SIG-M5 treated with dmso at 0.1 percent for 504 hours (cell line): ENCODE data around the gene PODXL2.
"Not testable (repeated sequence)": the region's sequence is repeated elsewhere in the genome, so short reads cannot be mapped to it uniquely, and the experiment has no call there.

Source experiments
- DNase-seq: peaks from one replicate; lab custom pipeline; 2025; ENCODE audit not compliant: unreplicated experiment; lab: John Stamatoyannopoulos, UW

Gene PODXL2

DNA sequence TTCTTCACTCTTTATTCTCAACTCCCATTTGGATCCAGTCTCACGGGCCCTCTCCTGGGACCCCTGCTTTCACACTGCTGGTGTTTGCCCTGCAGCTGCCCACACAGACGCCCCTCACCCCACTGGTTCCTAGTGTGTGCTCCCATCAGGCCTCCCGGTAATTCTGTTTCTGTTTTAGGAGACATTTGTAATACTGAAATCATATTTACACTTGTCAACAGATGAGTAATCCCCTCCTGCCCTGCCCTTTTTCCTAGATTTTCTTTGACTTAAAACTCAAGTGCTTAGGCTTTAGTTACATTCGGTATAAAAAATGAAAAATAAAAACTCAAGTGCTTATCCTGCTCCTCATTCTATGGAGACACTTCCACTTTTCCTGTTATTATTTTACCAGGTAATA, 25.4 kb downstream of the PODXL2 start:
- DNase-seq: no peak

DNA sequence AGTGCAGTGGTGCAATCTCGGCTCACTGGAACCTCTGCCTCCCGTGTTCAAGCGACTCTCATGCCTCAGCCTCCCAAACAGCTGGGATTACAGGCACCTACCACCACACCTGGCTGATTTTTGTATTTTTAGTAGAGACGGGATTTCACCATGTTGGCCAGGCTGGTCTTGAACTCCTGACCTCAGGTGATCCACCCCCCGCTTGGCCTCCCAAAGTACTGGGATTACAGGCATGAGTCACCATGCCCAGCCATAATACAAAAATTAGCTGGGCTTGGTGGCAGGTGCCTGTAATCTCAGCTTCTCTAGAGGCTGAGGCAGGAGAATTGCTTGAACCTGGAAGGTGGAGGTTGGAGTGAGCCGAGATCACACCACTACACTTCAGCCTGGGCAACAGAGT, 26.0 kb downstream of the PODXL2 start:
- DNase-seq: not testable (repeated sequence)

DNA sequence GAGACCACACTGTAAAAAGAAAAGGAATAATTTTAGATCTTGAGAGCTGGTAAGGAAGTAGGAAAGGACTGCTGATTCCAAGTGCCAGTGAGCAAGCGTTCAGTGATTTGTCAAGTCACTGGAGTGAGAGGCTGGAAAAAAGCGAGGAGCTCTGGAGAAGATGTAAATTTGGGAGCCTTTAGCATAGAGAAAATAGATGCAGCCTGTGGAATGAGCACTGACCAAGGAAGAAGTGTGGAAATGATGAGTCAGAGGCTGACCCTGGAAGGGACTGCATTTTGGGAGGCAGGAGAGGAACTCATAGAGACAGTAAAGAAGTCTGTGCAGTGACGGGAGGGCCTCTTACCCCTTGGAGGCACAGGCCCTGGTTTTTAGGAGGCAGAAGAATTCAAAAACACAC, 26.7 kb downstream of the PODXL2 start:
- no peak for DNase-seq

DNA sequence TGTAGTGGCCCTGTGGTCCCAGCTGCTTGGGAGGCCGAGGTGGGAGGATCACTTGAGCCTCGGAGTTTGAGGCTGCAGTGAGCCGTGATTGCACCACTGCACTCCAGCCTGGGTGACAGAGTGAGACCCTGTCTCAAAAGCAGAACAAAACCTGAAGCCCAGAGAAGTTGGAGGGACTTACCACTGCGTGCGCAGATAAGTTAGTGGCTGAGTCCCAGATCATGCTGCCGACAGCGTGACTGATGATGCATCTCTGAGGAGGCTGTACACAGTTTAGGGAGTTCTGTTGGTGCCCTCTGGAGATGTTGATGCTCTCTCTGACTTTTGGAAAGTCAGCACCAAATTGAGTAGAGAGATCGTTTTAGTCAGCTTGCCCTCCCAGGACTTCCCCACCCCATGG, 27.9 kb downstream of the PODXL2 start:
- DNase-seq: no peak

DNA sequence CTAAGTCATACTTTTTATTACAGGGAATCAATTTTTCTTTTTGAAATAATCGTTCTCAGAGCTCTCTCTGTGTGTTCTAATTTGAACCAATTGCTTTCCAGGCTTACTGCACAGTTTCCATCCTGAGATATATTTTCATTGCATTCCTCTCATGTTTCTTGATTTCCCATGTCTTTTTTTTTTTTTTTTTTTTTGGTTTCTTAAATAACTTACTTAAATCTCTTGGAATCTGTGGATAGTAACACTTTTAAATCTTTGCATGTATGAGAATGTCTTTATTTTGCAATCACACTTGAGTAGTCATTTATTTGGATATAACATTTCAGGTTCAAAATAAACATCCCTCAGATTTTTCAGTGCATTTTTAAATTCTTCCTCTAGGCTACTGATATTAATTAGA, 29.2 kb downstream of the PODXL2 start:
- DNase-seq: no peak

DNA sequence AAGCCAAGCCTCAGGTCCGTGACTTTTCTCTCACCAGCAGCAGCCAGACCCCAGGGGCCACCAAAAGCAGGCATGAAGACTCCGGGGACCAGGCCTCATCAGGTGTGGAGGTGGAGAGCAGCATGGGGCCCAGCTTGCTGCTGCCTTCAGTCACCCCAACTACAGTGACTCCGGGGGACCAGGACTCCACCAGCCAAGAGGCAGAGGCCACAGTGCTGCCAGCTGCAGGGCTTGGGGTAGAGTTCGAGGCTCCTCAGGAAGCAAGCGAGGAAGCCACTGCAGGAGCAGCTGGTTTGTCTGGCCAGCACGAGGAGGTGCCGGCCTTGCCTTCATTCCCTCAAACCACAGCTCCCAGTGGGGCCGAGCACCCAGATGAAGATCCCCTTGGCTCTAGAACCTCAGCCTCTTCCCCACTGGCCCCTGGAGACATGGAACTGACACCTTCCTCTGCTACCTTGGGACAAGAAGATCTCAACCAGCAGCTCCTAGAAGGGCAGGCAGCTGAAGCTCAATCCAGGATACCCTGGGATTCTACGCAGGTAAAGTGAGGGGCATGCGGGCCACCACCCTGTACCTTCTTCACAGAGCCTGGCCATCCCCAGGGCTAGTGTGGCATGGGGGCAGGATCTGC, 31.8 kb downstream of the PODXL2 start:
- no peak for DNase-seq

DNA sequence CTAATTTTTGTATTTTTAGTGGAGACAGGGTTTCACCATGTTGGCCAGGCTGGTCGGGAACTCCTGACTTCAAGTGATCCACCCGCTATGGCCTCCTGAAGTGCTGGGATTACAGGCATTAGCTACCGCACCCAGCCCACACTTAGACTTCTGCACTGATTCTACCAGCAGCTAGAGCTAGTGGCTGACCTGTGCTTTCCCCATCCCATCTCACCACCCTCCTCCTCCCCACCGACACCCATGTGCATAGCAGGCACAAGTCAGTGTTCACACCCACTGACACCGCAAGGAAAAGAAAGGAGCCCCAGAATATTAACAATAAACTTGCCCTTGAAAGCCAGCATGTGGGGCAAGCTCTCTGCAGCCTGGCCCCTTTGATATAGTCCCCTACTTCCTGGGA, 32.6 kb downstream of the PODXL2 start:
- no peak for DNase-seq

DNA sequence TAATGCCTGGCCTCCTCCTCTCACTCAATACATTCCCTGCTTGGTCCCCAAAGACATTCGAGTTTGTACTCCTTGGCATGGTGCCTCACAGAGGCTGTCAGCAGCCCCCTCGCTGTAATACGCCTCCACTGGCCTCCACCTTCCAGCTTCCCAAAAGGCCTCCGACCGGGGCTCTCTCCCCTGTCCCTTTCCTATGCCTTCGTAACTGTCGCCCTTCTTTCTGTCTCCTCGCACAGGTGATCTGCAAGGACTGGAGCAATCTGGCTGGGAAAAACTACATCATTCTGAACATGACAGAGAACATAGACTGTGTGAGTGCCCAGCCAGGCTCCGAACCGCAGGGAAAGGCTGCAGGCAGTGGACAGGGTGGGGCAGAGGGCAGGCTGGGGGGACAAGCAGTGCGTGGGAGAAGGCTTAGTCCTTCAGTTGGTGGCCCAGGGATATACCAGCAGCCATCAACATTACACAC, 33.0 kb downstream of the PODXL2 start:
- DNase-seq: no peak

DNA sequence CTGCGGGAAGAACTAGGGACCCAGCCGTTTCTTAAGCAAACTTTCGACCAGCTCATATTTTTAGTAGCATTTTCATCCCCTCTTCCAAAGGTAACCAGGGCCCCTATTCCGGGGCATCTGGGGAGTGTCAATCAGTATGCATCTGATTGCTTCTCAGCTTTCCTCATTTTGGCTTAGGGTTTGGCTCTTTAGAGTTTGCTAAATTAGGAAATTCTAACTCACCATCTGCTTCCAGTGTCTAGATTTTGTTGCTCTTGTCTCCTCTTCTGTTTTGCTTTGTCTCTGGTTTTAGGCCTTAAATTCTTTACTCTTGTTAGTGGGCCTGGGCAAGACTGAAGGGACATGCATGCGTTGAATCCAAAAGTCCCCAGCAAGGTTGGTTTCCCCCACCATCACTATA, 34.2 kb downstream of the PODXL2 start:
- no peak for DNase-seq

DNA sequence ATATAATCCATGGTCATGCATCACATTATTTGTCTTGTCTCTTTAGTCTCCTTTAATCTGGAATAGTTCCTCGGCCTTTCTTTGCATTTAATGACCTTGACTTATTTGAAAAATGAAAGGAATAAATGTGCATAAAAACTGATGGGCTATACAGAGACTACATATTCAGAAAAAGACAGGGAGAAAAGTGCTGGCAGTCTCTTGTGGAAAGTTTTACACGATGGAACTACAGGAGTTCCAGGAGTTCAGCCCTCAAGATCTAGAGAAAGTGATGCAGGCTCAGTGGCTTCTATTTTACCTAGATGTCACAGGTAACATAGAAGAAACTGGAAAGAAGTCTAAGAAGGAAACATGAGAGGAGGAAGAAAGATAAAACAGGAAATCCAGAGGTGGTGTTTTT, 36.2 kb downstream of the PODXL2 start:
- DNase-seq: no peak

DNA sequence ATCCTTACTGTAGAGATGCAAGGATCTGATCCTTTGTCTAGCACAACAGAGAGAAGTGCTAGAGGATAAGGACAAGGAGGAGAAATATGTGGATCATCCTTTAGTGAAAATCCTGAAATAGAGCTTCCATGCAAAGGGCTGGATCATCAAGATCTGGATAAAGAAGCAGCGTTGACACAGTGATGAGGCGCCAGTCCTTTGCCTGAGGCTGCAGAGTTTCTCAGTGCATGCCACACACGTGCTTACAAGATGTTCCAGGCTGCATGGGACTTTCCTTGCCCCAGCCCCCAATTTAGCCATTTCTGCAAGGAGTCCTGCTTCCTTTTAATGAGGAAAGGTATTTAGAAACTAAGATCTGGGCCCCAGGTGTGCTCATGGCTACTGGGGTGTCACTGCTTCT, 36.6 kb downstream of the PODXL2 start:
- DNase-seq: no peak

DNA sequence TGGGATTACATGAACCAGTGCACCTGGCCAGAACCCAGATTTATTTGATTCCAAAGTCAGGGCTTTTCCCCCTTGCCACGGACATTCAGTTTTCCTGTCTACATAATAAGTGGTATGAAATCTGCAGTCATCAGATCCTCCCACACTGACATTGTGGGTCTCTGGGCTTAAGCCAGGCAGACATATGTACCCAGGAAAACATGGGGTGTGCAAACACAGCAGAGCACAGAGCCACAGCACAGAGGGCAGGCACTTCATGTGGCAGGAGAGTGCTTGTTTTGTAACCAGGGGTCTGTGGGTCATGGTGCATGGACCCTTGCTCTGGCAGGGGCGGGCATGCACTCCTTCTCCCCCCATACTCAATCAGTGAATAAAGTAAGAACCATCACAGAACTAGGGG, 37.7 kb downstream of the PODXL2 start:
- no peak for DNase-seq

DNA sequence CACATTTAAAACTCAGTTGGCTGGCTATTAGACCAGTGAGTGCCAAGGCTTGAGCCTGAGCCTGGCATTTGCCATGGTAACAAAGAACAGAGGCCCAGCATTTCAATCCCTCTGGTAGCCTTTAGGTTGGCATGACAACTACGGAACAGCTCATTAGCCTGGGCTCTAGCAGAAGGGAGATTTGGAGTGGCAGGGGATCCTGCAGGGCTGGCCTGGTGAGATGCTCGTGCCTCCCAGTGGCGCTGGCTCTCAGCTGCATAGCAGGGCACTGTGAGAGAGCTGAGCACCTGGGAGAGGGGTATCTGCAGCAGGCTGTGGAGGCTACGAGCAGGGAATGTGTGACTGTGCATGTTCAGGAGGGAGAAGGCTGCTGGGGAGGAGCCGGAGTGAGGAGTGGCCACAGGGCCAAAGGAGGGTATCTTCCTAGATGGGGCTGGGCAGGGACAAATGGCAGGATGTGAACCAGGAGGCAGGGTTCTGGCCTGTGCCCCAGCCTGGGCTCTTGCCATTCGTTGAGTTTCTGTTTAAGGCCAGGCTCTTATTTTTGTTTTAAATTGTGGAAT, 38.2 kb downstream of the PODXL2 start:
- DNase-seq: no peak

DNA sequence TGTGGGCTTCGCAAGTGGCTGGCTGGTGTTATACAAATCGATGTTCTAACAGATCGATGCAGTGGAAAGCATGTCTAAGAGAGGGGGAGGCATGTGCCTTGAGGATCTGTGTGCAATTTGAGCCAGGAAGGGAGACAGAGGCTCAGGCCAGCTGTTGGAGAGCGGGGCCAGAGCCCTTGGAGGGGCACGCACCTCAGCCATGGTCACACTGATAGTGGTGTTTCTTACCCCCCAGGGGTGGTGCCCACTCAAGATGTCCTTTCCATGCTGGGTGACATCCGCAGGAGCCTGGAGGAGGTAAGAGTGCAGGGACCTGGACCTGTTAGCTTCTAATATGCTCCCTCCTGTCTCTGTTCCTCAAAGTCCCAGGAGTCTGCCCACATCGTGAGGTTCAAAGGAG, 39.9 kb downstream of the PODXL2 start:
- no peak for DNase-seq

DNA sequence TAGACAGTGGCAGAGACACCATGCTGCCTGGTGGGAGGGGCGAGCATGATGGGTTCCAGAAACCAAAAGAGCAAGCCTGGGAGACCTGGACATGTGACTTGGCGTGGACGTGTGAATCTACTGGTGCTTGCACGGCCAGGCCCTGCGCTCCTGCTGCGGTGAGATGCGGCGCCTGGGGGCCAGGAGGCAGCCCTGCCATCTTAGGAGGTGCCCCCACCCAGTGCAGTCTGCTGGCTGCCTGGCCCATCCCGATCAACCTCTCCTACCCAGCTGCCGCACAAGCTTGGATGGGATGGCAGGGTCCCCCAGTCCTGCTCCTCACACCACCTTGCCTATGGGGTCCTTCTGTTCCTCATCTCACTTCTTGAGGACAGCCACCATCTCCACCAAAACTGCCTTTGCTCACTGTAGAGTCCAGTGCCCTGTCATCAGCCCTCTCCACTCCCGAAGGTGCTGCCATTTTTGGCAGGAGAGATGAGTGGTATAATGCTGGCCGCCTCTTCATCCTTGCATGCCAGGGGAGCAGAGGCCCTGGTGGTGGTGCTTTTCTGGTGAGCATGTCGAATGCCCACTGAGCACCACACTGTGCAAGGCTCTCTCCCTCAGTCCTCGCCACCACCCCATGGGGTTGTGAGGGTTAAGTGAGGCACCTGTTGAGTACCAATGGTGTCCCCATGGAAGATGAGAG, 40.7 kb downstream of the PODXL2 start:
- no peak for DNase-seq

DNA sequence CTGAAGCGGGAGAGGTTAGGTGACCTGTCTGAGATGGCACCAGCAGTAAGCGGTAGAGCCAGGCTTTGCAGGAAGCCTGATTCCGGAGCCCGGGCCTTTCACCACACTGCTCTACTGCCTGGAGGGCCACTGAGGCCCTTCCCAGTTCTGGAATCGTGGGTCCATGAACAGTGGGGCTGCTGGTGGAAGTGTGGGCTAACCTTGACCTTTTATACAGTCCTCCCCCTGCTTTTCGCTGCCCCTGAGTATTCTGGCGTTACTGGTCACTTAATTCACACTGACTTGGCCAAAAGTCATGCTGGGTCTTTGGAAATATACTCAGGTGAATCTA, 41.2 kb downstream of the PODXL2 start:
- no peak for DNase-seq

DNA sequence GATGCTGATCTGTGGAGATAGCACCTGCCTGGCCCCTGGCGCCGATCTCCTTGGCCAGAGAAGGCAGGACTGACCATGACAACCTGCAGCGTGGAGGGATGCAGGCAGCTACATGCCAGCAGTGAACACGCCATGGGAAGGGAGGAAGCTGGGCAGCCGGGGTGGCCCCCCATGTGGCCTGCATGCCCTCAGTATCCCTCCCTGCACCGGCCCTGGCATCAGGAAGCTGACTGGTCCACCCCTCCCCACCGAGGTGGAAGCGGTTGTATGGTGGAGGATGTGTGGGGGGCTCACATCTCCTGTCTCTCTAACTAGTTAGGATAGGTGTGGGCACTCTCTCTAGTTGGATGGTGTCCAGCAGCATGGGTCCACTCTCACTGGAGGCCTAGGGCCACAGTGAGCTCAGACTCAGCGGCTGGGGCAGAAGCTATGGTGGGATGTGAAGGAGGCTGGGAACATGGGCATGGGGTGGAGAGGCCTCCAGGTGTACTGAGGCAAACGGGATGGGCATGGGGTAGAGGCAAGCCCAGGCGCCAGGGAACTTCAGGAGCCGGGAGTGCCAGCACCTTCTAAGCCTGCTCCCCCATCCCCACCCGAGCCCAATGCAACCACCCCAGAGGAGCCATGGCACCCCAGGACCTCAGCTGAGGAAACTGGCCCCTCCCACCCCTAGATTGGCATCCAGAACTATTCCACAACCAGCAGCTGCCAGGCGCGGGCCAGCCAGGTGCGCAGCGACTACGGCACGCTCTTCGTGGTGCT, 42.0 kb downstream of the PODXL2 start:
- no peak for DNase-seq

DNA sequence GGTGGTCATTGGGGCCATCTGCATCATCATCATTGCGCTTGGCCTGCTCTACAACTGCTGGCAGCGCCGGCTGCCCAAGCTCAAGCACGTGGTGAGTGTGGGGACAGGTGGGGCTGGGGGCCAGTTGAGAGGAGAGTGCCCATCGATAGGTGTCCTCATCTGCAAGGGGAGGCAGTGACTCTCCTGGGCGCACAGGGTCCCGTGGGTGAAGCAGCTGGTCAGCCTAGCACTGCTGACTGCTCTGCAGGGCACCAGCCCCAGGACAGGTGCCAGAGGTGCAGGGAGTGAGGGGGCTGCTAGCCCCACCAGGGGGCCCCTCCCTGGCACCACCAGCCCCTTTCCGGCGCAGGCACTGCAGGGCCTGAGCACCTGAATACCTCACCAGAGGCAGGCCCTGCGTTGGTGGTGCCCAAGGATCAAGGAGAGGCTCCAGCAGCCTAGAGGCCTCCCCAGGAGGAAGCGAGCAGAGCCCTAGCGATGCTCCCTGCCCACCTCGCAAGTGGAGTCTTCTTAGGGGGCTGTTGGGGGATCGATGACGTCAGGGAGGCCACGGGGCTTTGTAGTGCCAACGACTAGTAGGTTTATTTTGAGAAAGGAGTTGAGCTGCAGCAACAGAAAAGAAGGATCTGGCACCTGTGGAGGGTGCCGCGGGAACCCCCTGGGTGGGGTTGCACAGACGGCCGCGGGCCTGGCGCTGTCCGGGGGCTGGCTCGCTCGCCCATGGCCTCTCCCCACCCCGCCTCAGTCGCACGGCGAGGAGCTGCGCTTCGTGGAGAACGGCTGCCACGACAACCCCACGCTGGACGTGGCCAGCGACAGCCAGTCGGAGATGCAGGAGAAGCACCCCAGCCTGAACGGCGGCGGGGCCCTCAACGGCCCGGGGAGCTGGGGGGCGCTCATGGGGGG, 42.8 kb downstream of the PODXL2 start:
- DNase-seq: no peak

DNA sequence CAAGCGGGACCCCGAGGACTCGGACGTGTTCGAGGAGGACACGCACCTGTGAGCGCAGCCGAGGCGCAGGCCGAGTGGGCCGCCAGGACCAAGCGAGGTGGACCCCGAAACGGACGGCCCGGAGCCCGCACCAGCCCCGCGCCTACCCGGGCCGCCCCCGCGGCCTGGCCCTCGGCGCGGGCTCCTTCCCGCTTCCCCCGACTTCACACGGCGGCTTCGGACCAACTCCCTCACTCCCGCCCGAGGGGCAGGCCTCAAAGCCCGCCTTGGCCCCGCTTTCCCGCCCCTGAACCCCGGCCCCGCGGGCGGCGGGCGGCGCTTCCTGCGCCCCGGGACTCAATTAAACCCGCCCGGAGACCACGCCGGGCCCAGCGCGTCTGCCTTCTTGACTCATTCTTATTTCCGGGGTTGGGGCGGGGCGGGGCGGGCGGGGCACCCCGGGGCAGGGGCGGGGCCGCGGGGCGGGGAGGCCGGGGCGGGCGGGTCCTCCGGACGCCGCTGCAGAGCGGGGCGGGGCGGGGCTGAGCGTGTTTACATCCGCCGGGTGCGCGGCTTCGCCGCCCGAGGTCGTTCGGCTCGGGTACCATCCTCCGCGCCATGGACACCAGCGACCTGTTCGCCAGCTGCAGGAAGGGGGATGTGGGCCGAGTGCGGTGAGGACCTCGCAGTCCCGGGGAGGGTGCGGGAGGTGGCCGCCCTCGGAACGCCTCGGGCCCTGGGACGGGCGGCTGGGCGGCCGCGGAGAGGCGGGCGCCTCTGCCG, 43.6 kb downstream of the PODXL2 start, which contains the start of gene ABTB1:
Gene ABTB1 (plus strand): TSS at position 524 of the 762 bp plus-strand sequence. CDS start 74 bp downstream, at position 598.
- peak; percentile 77 for DNase-seq
